ENCODE measurements around the gene RSRP1. TPM values are rescaled to one million over a fixed set of nuclear protein-coding genes. Genes with fewer than 3 reads are reported as not detected.

The RSRP1 gene
- total and polyA plus RNA-seq, 2 of the 4 experiments (the other 2 are of a cell fraction) = 71.0 TPM

- no CpG with 5 or more reads among the region's 1 CpG for WGBS, 2 experiments (ENCODE audit: extremely low coverage in 2 of 2, insufficient read length in 1 of 2)
- no peak for ATAC-seq (ENCODE audit: low read depth)
- Histone ChIP-seq H2AFZ (replicated peaks; ENCODE audit: low read length, poor library complexity) (no peak overlapping the region), H3K9me3 (ENCODE audit: control insufficient read depth, insufficient read depth, low read length) (no peaks in the 10 kb centered on the region), H4K91ac (ENCODE audit: insufficient read depth, low read depth, low read length) (no peak overlapping the region), H3K9me1 (ENCODE audit: insufficient read depth, low read length) (no peaks in the 10 kb centered on the region), H3K14ac (replicated peaks; ENCODE audit: low read depth, low read length) (no peak overlapping the region), H3K27ac (ENCODE audit: insufficient read depth, low read length) (no peak overlapping the region), H2BK20ac (ENCODE audit: low read depth, low read length) (no peak overlapping the region), H3K4me2 (ENCODE audit: low read depth, low read length) (no peak overlapping the region), H2AK5ac (ENCODE audit: low read depth, low read length) (no peak overlapping the region), H2AK9ac (replicated peaks; ENCODE audit: low read depth, low read length, poor library complexity) (no peak overlapping the region), H2BK5ac (ENCODE audit: low read depth, low read length, poor library complexity, severe bottlenecking) (no peak overlapping the region), H3K79me1 (ENCODE audit: low read depth in 1 of 2, low read length in 2 of 2) (no peaks in the 10 kb centered on the region), H3K18ac (ENCODE audit: low read depth, low read length) (no peak overlapping the region), H3K9ac (ENCODE audit: low read depth, low read length) (no peak overlapping the region), H3K4me3 (ENCODE audit: insufficient read depth, low read depth, low read length) (no peak overlapping the region), H3K4ac (ENCODE audit: low read depth, low read length) (no peak overlapping the region), H4K8ac (ENCODE audit: low read depth in 2 of 2, low read length in 2 of 2) (no peak overlapping the region), H3K27me3 (ENCODE audit: control insufficient read depth, insufficient read depth, low read length) (peaks cover 42% of the 10 kb centered on the region), H4K5ac (ENCODE audit: low read depth, low read length) (no peak overlapping the region), H2BK120ac (ENCODE audit: low read depth, low read length) (no peak overlapping the region), H3K4me1 (ENCODE audit: control insufficient read depth, insufficient read depth, low read length) (no peaks in the 10 kb centered on the region), H3K56ac (ENCODE audit: extremely low read depth, insufficient read depth, low read length) (no peak overlapping the region), H2BK15ac (ENCODE audit: low read depth, low read length) (no peak overlapping the region), H3K36me3 (ENCODE audit: control insufficient read depth, insufficient read depth, low read length) (no peaks in the 10 kb centered on the region), H4K20me1 (ENCODE audit: insufficient read depth, low read length) (no peaks in the 10 kb centered on the region), H3K23ac (ENCODE audit: low read depth, low read length) (no peak overlapping the region)
- in situ Hi-C loops (cut with MboI; ENCODE audit: low sequenced_read_pairs) = loop anchor here (10.0 kb wide), 3 partner anchors 273 to 543 kb away; partner anchors contain the start of gene RUNX3
- no peak for DNase-seq
- dilution Hi-C loops (cut with HindIII; ENCODE audit: low sequenced_read_pairs, unreplicated experiment) = loop anchor here (25.0 kb wide), 1 partner anchor 546 kb away; no protein-coding TSS in a partner anchor
- no peak for TF ChIP-seq NFE2L2 (IDR thresholded peaks at IDR 0.05; ENCODE audit: low read depth, low read length)
- no peak for TF ChIP-seq MAFK (IDR thresholded peaks at IDR 0.05; ENCODE audit: low read depth, low read length)
- no peak for TF ChIP-seq MXI1 (IDR thresholded peaks at IDR 0.05; ENCODE audit: borderline replicate concordance, low read depth, low read length)
- TF ChIP-seq MAZ (IDR thresholded peaks at IDR 0.05; ENCODE audit: borderline replicate concordance, low read depth, low read length) = no peak
- TF ChIP-seq RCOR1 (IDR thresholded peaks at IDR 0.05; ENCODE audit: insufficient replicate concordance, low read length) = no peak
- no peak for TF ChIP-seq ELK1 (IDR thresholded peaks at IDR 0.05; ENCODE audit: borderline replicate concordance, low read depth, low read length)
- no peak for TF ChIP-seq FOS (IDR thresholded peaks at IDR 0.05; ENCODE audit: low read depth, low read length)
- no peak for TF ChIP-seq BHLHE40 (IDR thresholded peaks at IDR 0.05; ENCODE audit: low read depth, low read length)
- TF ChIP-seq CHD1 (IDR thresholded peaks at IDR 0.05; ENCODE audit: low read depth, low read length) = no peak
- TF ChIP-seq USF2 (IDR thresholded peaks at IDR 0.05; ENCODE audit: low read depth, low read length) = no peak
- TF ChIP-seq CEBPB (IDR thresholded peaks at IDR 0.05; ENCODE audit: low read depth, low read length) = no peak
- intact Hi-C loops (cut with micrococcal nuclease) = no loop called here
- BruUV-seq (replicated peaks) = no TSS peak
- ChIA-PET POLR2A (ENCODE audit: unreplicated experiment) (no interaction called here), CTCF (no interaction called here)
Measured at GRCh38 chr1:25208092-25208491, 39.2 kb downstream of the RSRP1 start.
